ENCODE data around the gene SLC38A10. TPM values are rescaled to one million over a fixed set of nuclear protein-coding genes. Genes with fewer than 3 reads are reported as not detected.

SLC38A10 gene
- polyA plus RNA-seq, 1 experiment, result 29.3 TPM

DNA sequence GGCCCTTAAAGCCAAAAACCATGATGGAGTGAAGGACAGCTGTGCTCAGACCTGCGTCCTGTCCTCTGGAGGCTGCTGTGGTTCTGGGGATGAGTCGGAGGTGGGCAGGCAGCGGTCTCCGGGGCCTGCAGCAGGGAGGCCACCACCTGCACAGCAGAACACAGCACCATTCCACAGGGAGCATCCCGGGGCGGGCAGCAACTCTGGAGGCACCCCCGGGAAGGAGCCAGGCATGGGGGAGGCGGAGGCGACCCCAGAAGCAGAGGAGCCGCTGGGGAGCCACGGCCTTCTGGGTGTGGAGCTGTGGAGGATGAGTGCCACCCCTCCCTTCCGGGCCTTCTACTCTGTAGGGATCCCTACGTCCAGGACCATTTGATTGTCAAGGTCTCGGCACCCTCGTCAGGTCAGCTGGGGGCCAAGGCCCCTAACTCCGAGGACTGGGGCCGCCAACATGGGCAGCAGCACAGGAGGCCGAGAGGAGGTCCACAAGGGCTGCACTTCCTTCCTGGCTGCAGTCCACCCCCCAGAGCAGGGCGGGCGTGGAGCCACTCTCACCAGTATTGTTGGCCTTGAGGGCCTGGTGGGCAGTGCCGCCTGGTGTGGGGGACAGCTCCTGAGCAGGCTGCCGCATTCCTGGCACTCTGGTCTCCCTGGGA lies 96.2 kb downstream of the SLC38A10 start:
- DNase-seq (ENCODE audit: low read depth, low spot score), result no peak
- Histone ChIP-seq H3K4me3 (ENCODE audit: low read depth, low read length) (no peak overlapping the region), H3K27me3 (ENCODE audit: control insufficient read depth, insufficient read depth, low read length) (no peaks in the 10 kb centered on the region), H3K9me3 (ENCODE audit: control insufficient read depth, insufficient read depth, low read length) (no peaks in the 10 kb centered on the region; the same call in 1 of the 2 replicates), H3K27ac (ENCODE audit: low read depth, low read length) (no peak overlapping the region)
- ChIA-PET CTCF (interaction anchor here (1.0 kb wide), 1 partner anchor 57 kb away, joined by 3 read pairs; no protein-coding TSS in a partner anchor), POLR2A (no interaction called here)
- no peak for TF ChIP-seq CTCF (IDR thresholded peaks at IDR 0.05; ENCODE audit: low read depth, low read length)

DNA sequence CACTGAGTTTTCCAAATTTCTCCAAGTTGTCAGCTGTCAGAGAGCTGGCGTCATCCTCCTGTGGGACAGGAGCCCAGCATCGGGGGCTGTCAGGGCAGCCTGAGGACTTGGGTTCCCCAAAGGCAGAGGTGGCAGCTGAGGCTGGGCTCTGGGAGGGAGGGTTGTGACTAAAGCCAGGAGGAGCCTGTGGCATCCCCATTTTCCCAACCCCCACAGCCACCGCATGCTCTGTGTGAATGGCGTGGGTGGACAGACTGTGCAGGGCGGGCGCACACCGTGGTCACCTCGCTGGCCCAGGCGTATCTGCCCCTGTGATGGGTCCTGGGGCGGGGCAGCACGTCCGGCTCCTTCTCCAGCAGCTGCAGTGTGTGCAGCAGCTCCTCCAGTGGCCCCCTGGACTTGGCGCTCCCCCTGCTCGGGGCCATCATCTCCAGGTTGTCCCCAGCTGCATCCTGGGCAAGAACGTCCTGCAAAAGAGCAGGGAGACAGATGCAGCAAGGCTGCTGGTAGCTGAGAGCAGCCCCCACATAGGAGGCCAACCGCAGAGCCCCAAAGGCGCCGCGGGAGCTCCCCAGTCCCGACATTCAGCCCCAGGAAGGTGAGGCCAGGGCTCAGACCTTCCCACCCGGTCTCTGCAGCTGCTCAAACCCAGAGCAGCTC lies 97.1 kb downstream of the SLC38A10 start:
- Histone ChIP-seq H3K27me3 (ENCODE audit: control insufficient read depth, insufficient read depth, low read length) (no peaks in the 10 kb centered on the region), H3K4me3 (ENCODE audit: low read depth, low read length) (no peak overlapping the region), H3K27ac (ENCODE audit: low read depth, low read length) (no peak overlapping the region), H3K9me3 (ENCODE audit: control insufficient read depth, insufficient read depth, low read length) (no peaks in the 10 kb centered on the region; the same call in 1 of the 2 replicates)
- CTCF ChIA-PET, result interaction anchor here (0.5 to 1.0 kb wide), 3 partner anchors 29 to 340 kb away, joined by 3 to 6 read pairs (median 3); no protein-coding TSS in a partner anchor
- DNase-seq (ENCODE audit: low read depth, low spot score), result no peak
- TF ChIP-seq CTCF (IDR thresholded peaks at IDR 0.05; ENCODE audit: low read depth, low read length), result no peak
- POLR2A ChIA-PET, result interaction anchor here (0.6 kb wide), 1 partner anchor 84 kb away, joined by 10 read pairs; no protein-coding TSS in a partner anchor

GRCh38 chr17:81197409-81197795 lies 97.7 kb downstream of the SLC38A10 start:
- Histone ChIP-seq H3K4me3 (ENCODE audit: low read depth, low read length) (no peak overlapping the region), H3K27ac (ENCODE audit: low read depth, low read length) (no peak overlapping the region), H3K27me3 (ENCODE audit: control insufficient read depth, insufficient read depth, low read length) (no peaks in the 10 kb centered on the region), H3K9me3 (ENCODE audit: control insufficient read depth, insufficient read depth, low read length) (no peaks in the 10 kb centered on the region; the same call in 1 of the 2 replicates)
- ChIA-PET CTCF (interaction anchor here (0.6 kb wide), 1 partner anchor 30 kb away, joined by 3 read pairs; no protein-coding TSS in a partner anchor), POLR2A (no interaction called here)
- DNase-seq (ENCODE audit: low read depth, low spot score), result no peak
- no peak for TF ChIP-seq CTCF (IDR thresholded peaks at IDR 0.05; ENCODE audit: low read depth, low read length)

DNA sequence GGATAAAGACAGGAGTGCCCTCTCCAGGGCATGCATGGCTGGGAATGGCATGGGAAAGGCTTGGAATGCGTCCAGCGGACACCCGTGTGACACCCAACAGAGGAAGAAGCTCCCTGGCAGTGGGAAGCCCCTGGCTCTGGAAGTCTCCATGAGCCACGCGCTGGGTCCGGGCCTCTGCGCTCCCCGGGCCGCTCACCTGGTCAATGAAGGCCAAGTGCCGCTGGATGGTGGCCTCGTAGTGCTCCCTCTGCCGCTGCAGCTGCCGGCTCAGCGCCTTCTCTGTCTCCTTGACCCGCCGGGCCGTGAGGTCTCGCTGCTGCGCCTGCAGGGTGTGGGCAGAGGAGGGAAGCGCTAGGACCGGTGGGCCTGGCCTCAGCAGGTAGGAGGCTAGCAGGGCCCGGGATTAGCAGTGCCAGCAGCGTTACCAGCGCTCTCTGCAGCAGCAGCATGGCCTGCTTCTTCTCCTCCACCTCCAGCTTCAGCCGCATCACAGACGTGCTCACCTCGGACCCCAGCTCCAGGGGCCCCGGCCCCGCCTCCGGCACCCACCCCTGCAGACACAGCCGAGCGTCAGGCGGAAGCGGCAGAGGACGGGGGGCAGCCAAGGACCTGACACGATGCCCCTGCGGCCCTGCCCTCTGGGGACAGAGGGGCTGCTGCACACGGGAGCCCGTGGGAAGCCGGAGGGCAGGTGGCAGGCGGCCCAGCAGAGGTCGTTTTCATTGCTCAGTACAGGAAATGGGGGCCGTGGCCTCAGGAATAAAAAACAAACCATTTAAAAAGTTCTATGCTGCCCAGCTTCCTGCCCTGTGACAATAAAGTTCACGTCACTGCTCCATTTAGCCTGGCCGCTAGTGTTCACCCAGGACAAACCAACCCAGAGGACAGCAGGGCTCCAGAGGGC lies 98.3 kb downstream of the SLC38A10 start:
- no peak for DNase-seq (ENCODE audit: low read depth, low spot score)
- no peaks in the 10 kb centered on the region for H3K27me3 ChIP-seq (ENCODE audit: control insufficient read depth, insufficient read depth, low read length)
- CTCF ChIA-PET, result interaction anchor here (0.5 kb wide), 1 partner anchor 215 kb away, joined by 3 read pairs; no protein-coding TSS in a partner anchor
- POLR2A ChIA-PET, result no interaction called here
- H3K27ac ChIP-seq (ENCODE audit: low read depth, low read length), result no peak overlapping the region
- H3K4me3 ChIP-seq (ENCODE audit: low read depth, low read length), result no peak overlapping the region
- no peaks in the 10 kb centered on the region; the same call in 1 of the 2 replicates for H3K9me3 ChIP-seq (ENCODE audit: control insufficient read depth, insufficient read depth, low read length)
- TF ChIP-seq CTCF (IDR thresholded peaks at IDR 0.05; ENCODE audit: low read depth, low read length), result no peak
